Caco-2 (cell line): ENCODE measurements around the gene GAREM1. TPM values are rescaled to one million over a fixed set of nuclear protein-coding genes. Genes with fewer than 3 reads are reported as not detected.

Experiments
- BruUV-seq: library from RNA; stranded (reverse); fragments of 400-500 nt; replicated peaks from 2 replicates; lab custom pipeline; 2021; lab: Mats Ljungman, UMichigan
- CTCF ChIA-PET: fragments of 300-600 bp; sonication (Branson Sonifier 250); formaldehyde crosslinking; loops from one replicate; lab custom pipeline; 2022; ENCODE audit warnings: antibody characterized with exemption; lab: Charles Lee
- POLR2A ChIA-PET: fragments of 300-600 bp; sonication (Branson Sonifier 250); formaldehyde crosslinking; loops from one replicate; lab custom pipeline; 2022; ENCODE audit warnings: antibody characterized with exemption; lab: Charles Lee
- DNase-seq, 2 experiments: peaks; one replicate each; pipeline versions ENCODE4 v3.0.0 to v3.0.0-alpha.2; 2020 to 2022
- H3K27me3 ChIP-seq: replicated peaks from 2 replicates; pipeline ENCODE4 v1.6.0; 2011; ENCODE audit warnings: low read length; ENCODE audit not compliant: control insufficient read depth, insufficient read depth
- H3K36me3 ChIP-seq: 2 replicates; pipeline ENCODE4 v1.5.1; 2011; ENCODE audit warnings: low read length; ENCODE audit not compliant: control insufficient read depth, insufficient read depth
- H3K4me1 ChIP-seq: fragments of 250-450 bp; sonication (Bioruptor Pico); 2 replicates; pipeline ENCODE4 v1.5.1; 2020; ENCODE audit warnings: mild to moderate bottlenecking
- H3K4me3 ChIP-seq: 2 replicates; pipeline ENCODE4 v1.5.1; 2011; ENCODE audit warnings: low read depth, mild to moderate bottlenecking, control low read depth, low read length
- H3K9me3 ChIP-seq: fragments of 250-450 bp; sonication (Bioruptor Pico); 2 replicates; pipeline ENCODE4 v1.5.1; 2020; ENCODE audit warnings: mild to moderate bottlenecking, moderate library complexity
- H3K27ac Mint-ChIP-seq: one replicate; pipeline ENCODE4 v1.8.0; 2022; ENCODE audit warnings: mixed read lengths; ENCODE audit not compliant: unreplicated experiment
- H3K27me3 Mint-ChIP-seq: one replicate; pipeline ENCODE4 v1.8.0; 2022; ENCODE audit warnings: mixed read lengths; ENCODE audit not compliant: insufficient read depth, unreplicated experiment
- H3K36me3 Mint-ChIP-seq: one replicate; pipeline ENCODE4 v1.8.0; 2022; ENCODE audit warnings: mild to moderate bottlenecking, mixed read lengths; ENCODE audit not compliant: insufficient read depth, unreplicated experiment
- H3K4me1 Mint-ChIP-seq: one replicate; pipeline ENCODE4 v1.8.0; 2022; ENCODE audit warnings: low read depth, mixed read lengths; ENCODE audit not compliant: unreplicated experiment
- H3K4me3 Mint-ChIP-seq: one replicate; pipeline ENCODE4 v1.8.0; 2022; ENCODE audit warnings: mild to moderate bottlenecking, moderate library complexity, mixed read lengths; ENCODE audit not compliant: unreplicated experiment
- H3K9me3 Mint-ChIP-seq: one replicate; pipeline ENCODE4 v1.8.0; 2022; ENCODE audit warnings: mixed read lengths; ENCODE audit not compliant: unreplicated experiment
- intact Hi-C: fragments of 100-400 bp; cut with micrococcal nuclease; formaldehyde crosslinking; loops from one replicate; pipeline ENCODE4 v1.10.0; 2022; ENCODE audit not compliant: unreplicated experiment
- total RNA-seq: library from RNA; stranded (reverse); gene quantifications from 2 replicates; pipeline ENCODE4 v1.2.3, GENCODE V29; 2022
- TF ChIP-seq, protein P1 (sequence below), 2 experiments: fragments of 200-600 bp in 1 of 2; IDR thresholded peaks; 1 replicate in 1 of 2; 2 replicates in 1 of 2; pipeline versions ENCODE4 v1.5.1 to v1.8.0; 2011 to 2022; ENCODE audit warnings: antibody characterized with exemption in 1 of 2, control low read depth in 1 of 2, inconsistent platforms in 1 of 2, low read depth in 1 of 2, low read length in 1 of 2, mild to moderate bottlenecking in 1 of 2, moderate library complexity in 1 of 2; ENCODE audit not compliant: insufficient read depth in 1 of 2, severe bottlenecking in 1 of 2, unreplicated experiment in 1 of 2

Gene GAREM1
- total RNA-seq, 1 experiment from 2014 or later, result 0.50 TPM

GRCh38 chr18:32337347-32337746 is 133.3 kb downstream of the GAREM1 start:
- Histone ChIP-seq H3K4me3 (no peak overlapping the region), H3K9me3 (no peaks in the 10 kb centered on the region), H3K36me3 (no peaks in the 10 kb centered on the region), H3K27me3 (no peaks in the 10 kb centered on the region), H3K4me1 (no peaks in the 10 kb centered on the region)
- H3K9me3 Mint-ChIP-seq, result no peaks in the 10 kb centered on the region
- H3K4me3 Mint-ChIP-seq, result no peak overlapping the region
- no peaks in the 10 kb centered on the region for H3K4me1 Mint-ChIP-seq
- POLR2A ChIA-PET, result no interaction called here
- H3K36me3 Mint-ChIP-seq, result no peaks in the 10 kb centered on the region
- CTCF ChIA-PET, result no interaction called here
- no peak overlapping the region for H3K27ac Mint-ChIP-seq
- BruUV-seq, result no TSS peak
- TF ChIP-seq, protein P1, sequence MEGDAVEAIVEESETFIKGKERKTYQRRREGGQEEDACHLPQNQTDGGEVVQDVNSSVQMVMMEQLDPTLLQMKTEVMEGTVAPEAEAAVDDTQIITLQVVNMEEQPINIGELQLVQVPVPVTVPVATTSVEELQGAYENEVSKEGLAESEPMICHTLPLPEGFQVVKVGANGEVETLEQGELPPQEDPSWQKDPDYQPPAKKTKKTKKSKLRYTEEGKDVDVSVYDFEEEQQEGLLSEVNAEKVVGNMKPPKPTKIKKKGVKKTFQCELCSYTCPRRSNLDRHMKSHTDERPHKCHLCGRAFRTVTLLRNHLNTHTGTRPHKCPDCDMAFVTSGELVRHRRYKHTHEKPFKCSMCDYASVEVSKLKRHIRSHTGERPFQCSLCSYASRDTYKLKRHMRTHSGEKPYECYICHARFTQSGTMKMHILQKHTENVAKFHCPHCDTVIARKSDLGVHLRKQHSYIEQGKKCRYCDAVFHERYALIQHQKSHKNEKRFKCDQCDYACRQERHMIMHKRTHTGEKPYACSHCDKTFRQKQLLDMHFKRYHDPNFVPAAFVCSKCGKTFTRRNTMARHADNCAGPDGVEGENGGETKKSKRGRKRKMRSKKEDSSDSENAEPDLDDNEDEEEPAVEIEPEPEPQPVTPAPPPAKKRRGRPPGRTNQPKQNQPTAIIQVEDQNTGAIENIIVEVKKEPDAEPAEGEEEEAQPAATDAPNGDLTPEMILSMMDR (IDR thresholded peaks at IDR 0.05; ENCODE audit: insufficient read depth in 1 of 2, low read depth in 1 of 2, low read length in 1 of 2, severe bottlenecking in 1 of 2, unreplicated experiment in 1 of 2), result no peak
- no peak for DNase-seq
- H3K27me3 Mint-ChIP-seq, result no peaks in the 10 kb centered on the region
- intact Hi-C loops, result no loop called here

GRCh38 chr18:32335228-32335627 is 135.5 kb downstream of the GAREM1 start:
- H3K4me3 Mint-ChIP-seq, result no peak overlapping the region
- intact Hi-C loops, result no loop called here

DNA sequence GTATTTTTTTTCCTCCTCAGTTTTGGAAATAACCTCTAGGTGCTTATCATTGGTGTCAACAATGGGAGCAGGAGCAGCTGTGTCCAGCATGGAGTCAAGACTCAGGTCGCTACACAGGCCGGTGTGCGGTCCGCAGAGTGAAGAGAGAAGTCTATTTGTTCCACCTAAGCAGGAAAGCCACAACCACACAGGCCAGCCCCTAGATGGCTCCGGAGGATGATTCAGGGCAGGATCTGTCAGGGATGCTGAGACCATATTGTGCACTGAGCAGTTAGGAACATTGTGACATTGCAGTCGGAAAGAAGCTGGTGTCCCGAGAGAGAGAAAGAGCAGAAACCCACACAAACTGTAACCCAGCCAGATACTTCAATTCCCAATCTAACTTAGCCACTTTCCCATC is 136.9 kb downstream of the GAREM1 start:
- H3K9me3 Mint-ChIP-seq, result no peaks in the 10 kb centered on the region

More at GRCh38 chr18:32335228-32335627, 135.5 kb downstream of the GAREM1 start:
- H3K27ac Mint-ChIP-seq, result no peak overlapping the region
- no peaks in the 10 kb centered on the region for H3K36me3 Mint-ChIP-seq
- no peak overlapping the region for H3K4me3 ChIP-seq
- H3K4me1 ChIP-seq, result no peaks in the 10 kb centered on the region
- H3K9me3 Mint-ChIP-seq, result no peaks in the 10 kb centered on the region
- no TSS peak for BruUV-seq
- H3K27me3 ChIP-seq, result no peaks in the 10 kb centered on the region
- ChIA-PET POLR2A (no interaction called here), CTCF (no interaction called here)
- TF ChIP-seq, protein P1 (IDR thresholded peaks at IDR 0.05; ENCODE audit: insufficient read depth in 1 of 2, low read depth in 1 of 2, low read length in 1 of 2, severe bottlenecking in 1 of 2, unreplicated experiment in 1 of 2), result no peak
- no peaks in the 10 kb centered on the region for H3K27me3 Mint-ChIP-seq
- H3K36me3 ChIP-seq, result no peaks in the 10 kb centered on the region
- DNase-seq, result no peak
- H3K9me3 ChIP-seq, result no peaks in the 10 kb centered on the region
- no peaks in the 10 kb centered on the region for H3K4me1 Mint-ChIP-seq

More for the DNA sequence above, 136.9 kb downstream of the GAREM1 start:
- TF ChIP-seq, protein P1 (IDR thresholded peaks at IDR 0.05; ENCODE audit: insufficient read depth in 1 of 2, low read depth in 1 of 2, low read length in 1 of 2, severe bottlenecking in 1 of 2, unreplicated experiment in 1 of 2), result no peak
- ChIA-PET CTCF (no interaction called here), POLR2A (no interaction called here)
- no peak overlapping the region for H3K4me3 Mint-ChIP-seq
- no peak for DNase-seq
- no peaks in the 10 kb centered on the region for H3K36me3 ChIP-seq
- intact Hi-C loops, result no loop called here
- H3K27me3 ChIP-seq, result no peaks in the 10 kb centered on the region
- H3K4me3 ChIP-seq, result no peak overlapping the region
- BruUV-seq, result no TSS peak
- H3K9me3 ChIP-seq, result no peaks in the 10 kb centered on the region
- H3K4me1 Mint-ChIP-seq, result no peaks in the 10 kb centered on the region
- H3K36me3 Mint-ChIP-seq, result no peaks in the 10 kb centered on the region
- H3K4me1 ChIP-seq, result no peaks in the 10 kb centered on the region
- no peak overlapping the region for H3K27ac Mint-ChIP-seq
- H3K27me3 Mint-ChIP-seq, result no peaks in the 10 kb centered on the region
